ENCODE results near the gene SERPINA3.

DNA sequence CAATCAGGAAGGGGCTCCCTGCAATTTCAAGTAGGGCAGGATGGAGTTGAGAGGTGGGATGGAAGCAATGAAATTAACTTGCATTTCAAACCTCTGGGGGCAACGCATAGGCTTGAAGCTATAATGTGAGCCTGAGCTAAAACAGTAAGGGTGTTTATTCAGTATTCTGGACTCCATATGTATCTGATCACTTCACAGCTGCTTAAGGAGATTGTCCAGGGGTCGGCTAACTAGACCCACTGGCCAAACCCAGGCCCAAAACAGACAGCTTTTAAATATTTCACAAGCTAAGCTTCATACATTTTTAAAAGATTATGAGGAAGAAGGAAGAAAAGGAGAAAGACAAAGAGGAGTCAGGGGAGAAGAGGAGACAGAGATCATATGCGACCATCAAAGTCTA is 6.8 kb upstream of the SERPINA3 start:
- TF ChIP-seq, protein P1, sequence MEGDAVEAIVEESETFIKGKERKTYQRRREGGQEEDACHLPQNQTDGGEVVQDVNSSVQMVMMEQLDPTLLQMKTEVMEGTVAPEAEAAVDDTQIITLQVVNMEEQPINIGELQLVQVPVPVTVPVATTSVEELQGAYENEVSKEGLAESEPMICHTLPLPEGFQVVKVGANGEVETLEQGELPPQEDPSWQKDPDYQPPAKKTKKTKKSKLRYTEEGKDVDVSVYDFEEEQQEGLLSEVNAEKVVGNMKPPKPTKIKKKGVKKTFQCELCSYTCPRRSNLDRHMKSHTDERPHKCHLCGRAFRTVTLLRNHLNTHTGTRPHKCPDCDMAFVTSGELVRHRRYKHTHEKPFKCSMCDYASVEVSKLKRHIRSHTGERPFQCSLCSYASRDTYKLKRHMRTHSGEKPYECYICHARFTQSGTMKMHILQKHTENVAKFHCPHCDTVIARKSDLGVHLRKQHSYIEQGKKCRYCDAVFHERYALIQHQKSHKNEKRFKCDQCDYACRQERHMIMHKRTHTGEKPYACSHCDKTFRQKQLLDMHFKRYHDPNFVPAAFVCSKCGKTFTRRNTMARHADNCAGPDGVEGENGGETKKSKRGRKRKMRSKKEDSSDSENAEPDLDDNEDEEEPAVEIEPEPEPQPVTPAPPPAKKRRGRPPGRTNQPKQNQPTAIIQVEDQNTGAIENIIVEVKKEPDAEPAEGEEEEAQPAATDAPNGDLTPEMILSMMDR (IDR thresholded peaks at IDR 0.05; ENCODE audit: low read depth, low read length), result no peak
- no peak for TF ChIP-seq EZH2phosphoT487 (IDR thresholded peaks at IDR 0.05; ENCODE audit: low read depth)

Data from OCI-LY3 (cell line).